ENCODE measurements around the gene GPR158. TPM values are rescaled to one million over a fixed set of nuclear protein-coding genes. Genes with fewer than 3 reads are reported as not detected.

GPR158 gene
- total and polyA plus RNA-seq, 2 experiments from 2014 or later, result 0.02 to 0.47 TPM

- no peak overlapping the region for H3K4me3 ChIP-seq
- H3K4me1 ChIP-seq (ENCODE audit: insufficient read depth), result no peaks in the 10 kb centered on the region
- WGBS (ENCODE audit: low lambda C conversion rate, missing lambda C conversion rate), result 82% methylated on average over 2 of the region's 2 CpGs
- no peak for DNase-seq (ENCODE audit: low spot score)
- no peak overlapping the region for H3K4me2 ChIP-seq
- TF ChIP-seq CTCF (IDR thresholded peaks at IDR 0.05; ENCODE audit: poor library complexity) (no peak), EZH2phosphoT487 (IDR thresholded peaks at IDR 0.05; ENCODE audit: low read depth, severe bottlenecking, unreplicated experiment) (no peak), EZH2 (IDR thresholded peaks at IDR 0.05; ENCODE audit: borderline replicate concordance) (no peak)
- H3K79me2 ChIP-seq, result no peaks in the 10 kb centered on the region
- H3K9me2 ChIP-seq (replicated peaks; ENCODE audit: insufficient read depth), result no peaks in the 10 kb centered on the region
- H3K27me3 ChIP-seq, result no peaks in the 10 kb centered on the region
- no peaks in the 10 kb centered on the region for H3K36me3 ChIP-seq (replicated peaks; ENCODE audit: insufficient read depth, low read depth)
- H3K27ac ChIP-seq, result no peak overlapping the region
- no peaks in the 10 kb centered on the region for H3K9me3 ChIP-seq (ENCODE audit: low read depth)
- H4K20me1 ChIP-seq (ENCODE audit: insufficient read depth, poor library complexity, severe bottlenecking), result no peaks in the 10 kb centered on the region
- no peak overlapping the region for H2AFZ ChIP-seq
Observed at GRCh38 chr10:25646371-25646770, 471.6 kb downstream of the GPR158 start.

- TF ChIP-seq CTCF (IDR thresholded peaks at IDR 0.05; ENCODE audit: poor library complexity), result no peak
- TF ChIP-seq EZH2phosphoT487 (IDR thresholded peaks at IDR 0.05; ENCODE audit: low read depth, severe bottlenecking, unreplicated experiment), result no peak
- TF ChIP-seq EZH2 (IDR thresholded peaks at IDR 0.05; ENCODE audit: borderline replicate concordance), result no peak
- Histone ChIP-seq H4K20me1 (ENCODE audit: insufficient read depth, poor library complexity, severe bottlenecking) (no peaks in the 10 kb centered on the region), H3K4me3 (no peak overlapping the region), H3K9me3 (ENCODE audit: low read depth) (no peaks in the 10 kb centered on the region), H3K4me1 (ENCODE audit: insufficient read depth) (no peaks in the 10 kb centered on the region), H3K79me2 (no peaks in the 10 kb centered on the region), H3K4me2 (no peak overlapping the region), H3K27me3 (no peaks in the 10 kb centered on the region), H2AFZ (no peak overlapping the region), H3K27ac (no peak overlapping the region), H3K9me2 (replicated peaks; ENCODE audit: insufficient read depth) (no peaks in the 10 kb centered on the region), H3K36me3 (replicated peaks; ENCODE audit: insufficient read depth, low read depth) (no peaks in the 10 kb centered on the region)
- WGBS (ENCODE audit: low lambda C conversion rate, missing lambda C conversion rate), result 73% methylated on average over 2 of the region's 2 CpGs
- no peak for DNase-seq (ENCODE audit: low spot score)
Observed at GRCh38 chr10:25651534-25651933, 476.7 kb downstream of the GPR158 start.

Small RNA genes within 50 kb of the gene (small RNA-seq; reads per million reads assigned to genes)
- gene RN7SKP220, result not detected

Other genes with a start within 250 kb of the GPR158 start
- 14.7 and 14.8 TPM in 2 replicates for gene PRTFDC1, start 222.4 kb upstream of the GPR158 start, total RNA-seq
- 6.0 and 6.4 TPM in 2 replicates for gene PRTFDC1, start 222.4 kb upstream of the GPR158 start, polyA plus RNA-seq
- gene ENKUR, start 158.8 kb upstream of the GPR158 start, total RNA-seq, result 1.4 and 3.1 TPM in 2 replicates
- 0.12 and 1.6 TPM in 2 replicates for gene ENKUR, start 158.8 kb upstream of the GPR158 start, polyA plus RNA-seq
- 6.3 and 7.1 TPM in 2 replicates for gene THNSL1, start 158.4 kb upstream of the GPR158 start, total RNA-seq
- gene THNSL1, start 158.4 kb upstream of the GPR158 start, polyA plus RNA-seq, result 2.5 and 4.9 TPM in 2 replicates

Measured in hepatocyte (in vitro differentiated cells).